Measurements from ENCODE around the gene CALR. TPM values are rescaled to one million over a fixed set of nuclear protein-coding genes. Genes with fewer than 3 reads are reported as not detected.

Gene CALR
- total and polyA plus RNA-seq, 9 of the 15 experiments (the other 6 are each of a cell fraction or from before 2014, with no cell fraction given), result 126 to 811 (median 642) TPM

GRCh38 chr19:12965017-12965811 is 26.8 kb downstream of the CALR start (continued):
- TF ChIP-seq, protein P1, sequence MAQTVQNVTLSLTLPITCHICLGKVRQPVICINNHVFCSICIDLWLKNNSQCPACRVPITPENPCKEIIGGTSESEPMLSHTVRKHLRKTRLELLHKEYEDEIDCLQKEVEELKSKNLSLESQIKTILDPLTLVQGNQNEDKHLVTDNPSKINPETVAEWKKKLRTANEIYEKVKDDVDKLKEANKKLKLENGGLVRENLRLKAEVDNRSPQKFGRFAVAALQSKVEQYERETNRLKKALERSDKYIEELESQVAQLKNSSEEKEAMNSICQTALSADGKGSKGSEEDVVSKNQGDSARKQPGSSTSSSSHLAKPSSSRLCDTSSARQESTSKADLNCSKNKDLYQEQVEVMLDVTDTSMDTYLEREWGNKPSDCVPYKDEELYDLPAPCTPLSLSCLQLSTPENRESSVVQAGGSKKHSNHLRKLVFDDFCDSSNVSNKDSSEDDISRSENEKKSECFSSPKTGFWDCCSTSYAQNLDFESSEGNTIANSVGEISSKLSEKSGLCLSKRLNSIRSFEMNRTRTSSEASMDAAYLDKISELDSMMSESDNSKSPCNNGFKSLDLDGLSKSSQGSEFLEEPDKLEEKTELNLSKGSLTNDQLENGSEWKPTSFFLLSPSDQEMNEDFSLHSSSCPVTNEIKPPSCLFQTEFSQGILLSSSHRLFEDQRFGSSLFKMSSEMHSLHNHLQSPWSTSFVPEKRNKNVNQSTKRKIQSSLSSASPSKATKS (CRISPR knock-in tag; IDR thresholded peaks at IDR 0.05), result no peak
- TF ChIP-seq BRF1 (IDR thresholded peaks at IDR 0.05; ENCODE audit: borderline replicate concordance, extremely low read depth, insufficient read length) (no peak), KAT2B (IDR thresholded peaks at IDR 0.05; ENCODE audit: low read depth, low read length) (peak; percentile 23), SRF (CRISPR knock-in tag; IDR thresholded peaks at IDR 0.05) (peak in 1 of 2 experiments; percentile 66; a peak in 1 of 4 replicates), CREB3 (tag; conservative IDR thresholded peaks at IDR 0.05; ENCODE audit: low read depth) (no peak), HDAC2 (IDR thresholded peaks at IDR 0.05) (peak; percentile 78), TAL1 (IDR thresholded peaks at IDR 0.05) (no peak; the same call in 1 of the 2 replicates), POLR2AphosphoS5 (IDR thresholded peaks at IDR 0.05; ENCODE audit: control insufficient read depth, insufficient read depth, low read depth, low read length) (peak; percentile 50; the same call in 1 of the 2 replicates), ZC3H11A (IDR thresholded peaks at IDR 0.05; ENCODE audit: low read depth, low read length) (no peak), FOXM1 (IDR thresholded peaks at IDR 0.05; ENCODE audit: low read depth) (peak; percentile 43; the same call in 1 of the 2 replicates), FOXM1 (CRISPR knock-in tag; IDR thresholded peaks at IDR 0.05; ENCODE audit: low read depth) (no peak), MTA1 (IDR thresholded peaks at IDR 0.05; ENCODE audit: borderline replicate concordance) (peak; percentile 18; the same call in 1 of the 2 replicates), ZZZ3 (IDR thresholded peaks at IDR 0.05) (no peak), CHD1 (IDR thresholded peaks at IDR 0.05; ENCODE audit: low read length) (peak; percentile 84), BRD4 (IDR thresholded peaks at IDR 0.05) (no peak), RHOXF2B (CRISPR knock-in tag; conservative IDR thresholded peaks at IDR 0.05) (no peak), MED1 (CRISPR knock-in tag; IDR thresholded peaks at IDR 0.05; ENCODE audit: borderline replicate concordance) (0 out of 2 replicates have a peak, but pooled peaks have one; percentile 79), CXXC5 (CRISPR knock-in tag; IDR thresholded peaks at IDR 0.05) (peak; percentile 75), NCOR1 (IDR thresholded peaks at IDR 0.05) (peak; percentile 40), ZC3H8 (IDR thresholded peaks at IDR 0.05) (no peak), MYBL2 (IDR thresholded peaks at IDR 0.05; ENCODE audit: low read depth) (no peak), MYBL2 (CRISPR knock-in tag; IDR thresholded peaks at IDR 0.05; ENCODE audit: borderline replicate concordance) (no peak), SOX6 (IDR thresholded peaks at IDR 0.05) (0 out of 2 replicates have a peak, but pooled peaks have one; percentile 46), ZNF511 (CRISPR knock-in tag; IDR thresholded peaks at IDR 0.05) (no peak; the same call in 1 of the 2 replicates)
- TF ChIP-seq, protein P2, sequence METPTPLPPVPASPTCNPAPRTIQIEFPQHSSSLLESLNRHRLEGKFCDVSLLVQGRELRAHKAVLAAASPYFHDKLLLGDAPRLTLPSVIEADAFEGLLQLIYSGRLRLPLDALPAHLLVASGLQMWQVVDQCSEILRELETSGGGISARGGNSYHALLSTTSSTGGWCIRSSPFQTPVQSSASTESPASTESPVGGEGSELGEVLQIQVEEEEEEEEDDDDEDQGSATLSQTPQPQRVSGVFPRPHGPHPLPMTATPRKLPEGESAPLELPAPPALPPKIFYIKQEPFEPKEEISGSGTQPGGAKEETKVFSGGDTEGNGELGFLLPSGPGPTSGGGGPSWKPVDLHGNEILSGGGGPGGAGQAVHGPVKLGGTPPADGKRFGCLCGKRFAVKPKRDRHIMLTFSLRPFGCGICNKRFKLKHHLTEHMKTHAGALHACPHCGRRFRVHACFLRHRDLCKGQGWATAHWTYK (CRISPR knock-in tag; IDR thresholded peaks at IDR 0.05), result no peak
